CD4-positive, alpha-beta T cell treated with Interleukin-2 at 100 ng/mL for 4 hours (primary cell): ENCODE results near the gene PLXNA2.

Experiments used
- DNase-seq: peaks from one replicate; pipeline ENCODE4 v3.0.0-alpha.2; 2020; ENCODE audit warnings: low spot score

The PLXNA2 gene

GRCh38 chr1:208161656-208162375 lies 82.4 kb downstream of the PLXNA2 start:
- DNase-seq = no peak

GRCh38 chr1:208161005-208161404 lies 83.2 kb downstream of the PLXNA2 start:
- DNase-seq = no peak

- no peak for DNase-seq
Measured at GRCh38 chr1:208160259-208160819, 83.8 kb downstream of the PLXNA2 start.

GRCh38 chr1:208159555-208160258 lies 84.5 kb downstream of the PLXNA2 start:
- no peak for DNase-seq

- no peak for DNase-seq
Measured at GRCh38 chr1:208158640-208159554, 85.3 kb downstream of the PLXNA2 start.

GRCh38 chr1:208157769-208158168 lies 86.4 kb downstream of the PLXNA2 start:
- DNase-seq = no peak

GRCh38 chr1:208156741-208157140 lies 87.4 kb downstream of the PLXNA2 start:
- DNase-seq = no peak

- DNase-seq = no peak
Measured at GRCh38 chr1:208156310-208156709, 87.9 kb downstream of the PLXNA2 start.

- DNase-seq = no peak
Measured at GRCh38 chr1:208154679-208155642, 89.2 kb downstream of the PLXNA2 start.

- no peak for DNase-seq
Measured at GRCh38 chr1:208154040-208154439, 90.1 kb downstream of the PLXNA2 start.

- DNase-seq = no peak
Measured at GRCh38 chr1:208153386-208153785, 90.8 kb downstream of the PLXNA2 start.

GRCh38 chr1:208151728-208152598 lies 92.2 kb downstream of the PLXNA2 start:
- DNase-seq = no peak

GRCh38 chr1:208150833-208151458 lies 93.2 kb downstream of the PLXNA2 start:
- DNase-seq = no peak

- no peak for DNase-seq
Measured at GRCh38 chr1:208149776-208150514, 94.2 kb downstream of the PLXNA2 start.

GRCh38 chr1:208149213-208149612 lies 95.0 kb downstream of the PLXNA2 start:
- no peak for DNase-seq

- DNase-seq = no peak
Measured at GRCh38 chr1:208148380-208148779, 95.8 kb downstream of the PLXNA2 start.

GRCh38 chr1:208146650-208147049 lies 97.5 kb downstream of the PLXNA2 start:
- DNase-seq = no peak

- no peak for DNase-seq
Measured at GRCh38 chr1:208145167-208145566, 99.0 kb downstream of the PLXNA2 start.
